NB4 (cell line): Measurements from ENCODE around the gene FAM184B.

ENCODE experiments used
- MYC ChIP-seq: IDR thresholded peaks from 2 replicates; pipeline ENCODE4 v1.6.1; 2011; ENCODE audit warnings: low read depth, low read length
- POLR2A ChIP-seq: IDR thresholded peaks from 2 replicates; pipeline ENCODE4 v1.6.1; 2011; ENCODE audit warnings: mild to moderate bottlenecking; ENCODE audit not compliant: insufficient read length; ENCODE audit errors: extremely low read depth
- TF ChIP-seq, protein P1 (sequence below): IDR thresholded peaks from one replicate; pipeline ENCODE4 v1.5.1; 2012; ENCODE audit warnings: low read depth, low read length
- TF ChIP-seq, protein P2 (sequence below): IDR thresholded peaks from 2 replicates; pipeline ENCODE4 v1.6.1; 2011; ENCODE audit warnings: low read depth, low read length

- TF ChIP-seq, protein P1, sequence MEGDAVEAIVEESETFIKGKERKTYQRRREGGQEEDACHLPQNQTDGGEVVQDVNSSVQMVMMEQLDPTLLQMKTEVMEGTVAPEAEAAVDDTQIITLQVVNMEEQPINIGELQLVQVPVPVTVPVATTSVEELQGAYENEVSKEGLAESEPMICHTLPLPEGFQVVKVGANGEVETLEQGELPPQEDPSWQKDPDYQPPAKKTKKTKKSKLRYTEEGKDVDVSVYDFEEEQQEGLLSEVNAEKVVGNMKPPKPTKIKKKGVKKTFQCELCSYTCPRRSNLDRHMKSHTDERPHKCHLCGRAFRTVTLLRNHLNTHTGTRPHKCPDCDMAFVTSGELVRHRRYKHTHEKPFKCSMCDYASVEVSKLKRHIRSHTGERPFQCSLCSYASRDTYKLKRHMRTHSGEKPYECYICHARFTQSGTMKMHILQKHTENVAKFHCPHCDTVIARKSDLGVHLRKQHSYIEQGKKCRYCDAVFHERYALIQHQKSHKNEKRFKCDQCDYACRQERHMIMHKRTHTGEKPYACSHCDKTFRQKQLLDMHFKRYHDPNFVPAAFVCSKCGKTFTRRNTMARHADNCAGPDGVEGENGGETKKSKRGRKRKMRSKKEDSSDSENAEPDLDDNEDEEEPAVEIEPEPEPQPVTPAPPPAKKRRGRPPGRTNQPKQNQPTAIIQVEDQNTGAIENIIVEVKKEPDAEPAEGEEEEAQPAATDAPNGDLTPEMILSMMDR = no peak
- TF ChIP-seq, protein P2, sequence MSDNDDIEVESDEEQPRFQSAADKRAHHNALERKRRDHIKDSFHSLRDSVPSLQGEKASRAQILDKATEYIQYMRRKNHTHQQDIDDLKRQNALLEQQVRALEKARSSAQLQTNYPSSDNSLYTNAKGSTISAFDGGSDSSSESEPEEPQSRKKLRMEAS = no peak
- no peak for TF ChIP-seq POLR2A
- no peak for TF ChIP-seq MYC
Measured at GRCh38 chr4:17665346-17665745, 116.1 kb downstream of the FAM184B start.
